NT2/D1 (cell line): ENCODE measurements around the gene LRRC4C.

Experiments used
- YY1 ChIP-seq: IDR thresholded peaks from 2 replicates; pipeline ENCODE4 v1.6.1; 2011; ENCODE audit not compliant: insufficient read length, insufficient read depth
- ZNF274 ChIP-seq: IDR thresholded peaks from 2 replicates; pipeline ENCODE4 v1.6.1; 2011; ENCODE audit warnings: mild to moderate bottlenecking, low read depth, low read length

- TF ChIP-seq ZNF274 (no peak), YY1 (no peak)
Observed at GRCh38 chr11:40246983-40247382, 1212.5 kb downstream of the LRRC4C start.
